Fibroblast of the aortic adventitia (primary cell): ENCODE data around the gene GSTA1. TPM values are rescaled to one million over a fixed set of nuclear protein-coding genes. Genes with fewer than 3 reads are reported as not detected.

ENCODE experiments used
- DNase-seq: peaks from one replicate; pipeline ENCODE4 v3.0.0-alpha.2; 2010; ENCODE audit warnings: low read depth
- H3K4me3 ChIP-seq: 2 replicates; pipeline ENCODE4 v1.5.1; 2011; ENCODE audit warnings: low read depth, mild to moderate bottlenecking, control low read depth, low read length, moderate library complexity
- total RNA-seq: library from RNA; depleted of rRNA; stranded (reverse); fragments of >200 nt; gene quantifications from 2 replicates; pipeline ENCODE4 v1.2.3, GENCODE V29; 2012; ENCODE audit warnings: low replicate concordance
- TF ChIP-seq, protein P1 (sequence below): IDR thresholded peaks from 2 replicates; pipeline ENCODE4 v1.5.1; 2011; ENCODE audit warnings: mild to moderate bottlenecking, low read length, control low read depth, inconsistent platforms; ENCODE audit not compliant: insufficient read depth

GSTA1 gene
- total RNA-seq, 1 donor: not detected

DNA sequence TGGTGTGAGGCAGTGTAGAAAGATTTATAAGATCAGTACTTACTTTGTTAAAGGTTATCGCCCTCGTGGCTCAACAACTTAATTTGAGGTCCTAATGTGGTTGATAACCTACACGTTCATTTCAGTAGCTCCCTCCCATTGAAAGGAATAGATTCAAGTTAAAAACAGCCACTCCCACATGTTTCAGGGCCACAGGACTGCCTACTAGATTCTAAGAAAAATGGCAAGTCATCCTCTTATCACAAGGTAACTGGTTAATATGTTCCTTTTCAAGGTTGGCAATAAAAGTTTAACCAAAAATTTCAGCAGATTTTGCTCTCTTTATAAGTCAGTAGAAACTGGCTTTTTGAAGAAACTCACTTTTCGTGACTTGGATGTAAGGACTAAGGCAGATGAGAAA lies 57.4 kb downstream of the GSTA1 start:
- DNase-seq: no peak
- H3K4me3 ChIP-seq: no peak overlapping the region
- TF ChIP-seq, protein P1, sequence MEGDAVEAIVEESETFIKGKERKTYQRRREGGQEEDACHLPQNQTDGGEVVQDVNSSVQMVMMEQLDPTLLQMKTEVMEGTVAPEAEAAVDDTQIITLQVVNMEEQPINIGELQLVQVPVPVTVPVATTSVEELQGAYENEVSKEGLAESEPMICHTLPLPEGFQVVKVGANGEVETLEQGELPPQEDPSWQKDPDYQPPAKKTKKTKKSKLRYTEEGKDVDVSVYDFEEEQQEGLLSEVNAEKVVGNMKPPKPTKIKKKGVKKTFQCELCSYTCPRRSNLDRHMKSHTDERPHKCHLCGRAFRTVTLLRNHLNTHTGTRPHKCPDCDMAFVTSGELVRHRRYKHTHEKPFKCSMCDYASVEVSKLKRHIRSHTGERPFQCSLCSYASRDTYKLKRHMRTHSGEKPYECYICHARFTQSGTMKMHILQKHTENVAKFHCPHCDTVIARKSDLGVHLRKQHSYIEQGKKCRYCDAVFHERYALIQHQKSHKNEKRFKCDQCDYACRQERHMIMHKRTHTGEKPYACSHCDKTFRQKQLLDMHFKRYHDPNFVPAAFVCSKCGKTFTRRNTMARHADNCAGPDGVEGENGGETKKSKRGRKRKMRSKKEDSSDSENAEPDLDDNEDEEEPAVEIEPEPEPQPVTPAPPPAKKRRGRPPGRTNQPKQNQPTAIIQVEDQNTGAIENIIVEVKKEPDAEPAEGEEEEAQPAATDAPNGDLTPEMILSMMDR: no peak

DNA sequence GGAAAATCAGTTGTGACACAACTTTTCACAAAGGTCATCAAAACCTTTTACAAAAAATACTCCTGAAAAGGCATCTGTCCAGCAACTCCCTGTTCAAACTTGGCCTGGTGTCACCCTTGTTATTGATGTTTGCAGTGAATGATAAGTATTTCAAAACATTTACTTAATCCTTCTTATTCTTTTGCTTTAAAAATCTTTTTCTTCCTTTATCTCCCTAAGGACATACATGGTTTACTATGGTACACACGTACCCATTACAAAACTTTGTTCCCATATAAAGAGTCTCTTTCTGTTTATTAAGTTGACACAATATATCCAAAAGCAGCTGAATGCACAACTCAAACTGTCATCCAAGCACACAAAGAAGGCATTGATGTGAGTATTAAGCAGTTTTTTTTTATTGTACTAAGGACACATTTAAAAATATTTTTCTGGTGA lies 57.8 kb downstream of the GSTA1 start:
- H3K4me3 ChIP-seq: no peak overlapping the region
- TF ChIP-seq, protein P1: no peak
- DNase-seq: no peak

GRCh38 chr6:52741872-52742271 lies 61.7 kb downstream of the GSTA1 start:
- TF ChIP-seq, protein P1: no peak
- H3K4me3 ChIP-seq: no peak overlapping the region
- no peak for DNase-seq

Other genes starting within 250 kb of the GSTA1 start
- gene TRAM2, start 226.8 kb downstream of the GSTA1 start, total RNA-seq: 82.1 and 128 TPM in 2 replicates
- gene TMEM14A, start 132.7 kb downstream of the GSTA1 start, total RNA-seq: 16.3 and 60.1 TPM in 2 replicates
- gene GSTA2, start 40.3 kb downstream of the GSTA1 start, total RNA-seq: not detected in 2 replicates
- not detected in 2 replicates for gene GSTA5, start 37.0 kb upstream of the GSTA1 start, total RNA-seq
- not detected in 2 replicates for gene GSTA3, start 105.9 kb upstream of the GSTA1 start, total RNA-seq
- gene GSTA4, start 191.5 kb upstream of the GSTA1 start, total RNA-seq: 46.3 and 89.6 TPM in 2 replicates